SK-N-MC (cell line): Measurements from ENCODE around the gene VOPP1.
"Not testable (repeated sequence)": the region's sequence is repeated elsewhere in the genome, so short reads cannot be mapped to it uniquely, and the experiment has no call there.

ENCODE experiments used
- EZH2 ChIP-seq: fragments of 200-600 bp; sonication (generic); IDR thresholded peaks from one replicate; pipeline ENCODE4 v1.6.1; 2017; ENCODE audit warnings: antibody characterized with exemption
- FOXP2 ChIP-seq: optimal IDR thresholded peaks from 2 replicates; pipeline ENCODE3; 2011; ENCODE audit warnings: mild to moderate bottlenecking, moderate library complexity; ENCODE audit not compliant: insufficient read depth; ENCODE audit errors: extremely low read length, control extremely low read depth
- POLR2AphosphoS5 ChIP-seq: IDR thresholded peaks from 2 replicates; pipeline ENCODE4 v1.6.1; 2012; ENCODE audit warnings: mild to moderate bottlenecking, low read depth, low read length, borderline replicate concordance

- not testable (repeated sequence) for TF ChIP-seq POLR2AphosphoS5, EZH2, FOXP2
Measured at GRCh38 chr7:55614365-55615064, 42.2 kb upstream of the VOPP1 start.
